ENCODE data around the gene RAD51B. TPM values are rescaled to one million over a fixed set of nuclear protein-coding genes. Genes with fewer than 3 reads are reported as not detected.

Gene RAD51B
- total RNA-seq, 4 donors from 2014 or later = 8.9 to 30.3 (median 10.4) TPM

DNA sequence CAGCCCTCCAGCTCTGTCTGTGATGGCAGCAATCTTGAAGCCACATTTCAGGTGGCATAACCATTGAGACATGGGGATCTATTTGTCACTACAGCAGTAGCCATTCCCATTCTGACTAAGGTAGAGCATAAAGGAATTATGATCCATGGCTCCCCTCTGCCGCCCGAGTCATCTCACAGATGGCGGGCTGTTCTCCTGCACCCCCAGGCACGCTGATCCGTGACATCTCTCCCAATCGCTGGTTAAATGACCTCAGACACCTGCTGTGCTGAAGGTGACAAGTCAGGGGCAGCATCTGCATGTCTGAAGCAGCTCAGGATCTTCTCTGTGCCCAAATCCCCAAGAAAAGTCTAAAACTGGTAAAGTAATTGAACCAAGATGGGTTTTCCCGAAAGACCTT lies 849.0 kb downstream of the RAD51B start:
- ATAC-seq (ENCODE audit: low FRiP score) (no peak), DNase-seq (ENCODE audit: low spot score) (peak; percentile 10)
- TF ChIP-seq, protein P1, sequence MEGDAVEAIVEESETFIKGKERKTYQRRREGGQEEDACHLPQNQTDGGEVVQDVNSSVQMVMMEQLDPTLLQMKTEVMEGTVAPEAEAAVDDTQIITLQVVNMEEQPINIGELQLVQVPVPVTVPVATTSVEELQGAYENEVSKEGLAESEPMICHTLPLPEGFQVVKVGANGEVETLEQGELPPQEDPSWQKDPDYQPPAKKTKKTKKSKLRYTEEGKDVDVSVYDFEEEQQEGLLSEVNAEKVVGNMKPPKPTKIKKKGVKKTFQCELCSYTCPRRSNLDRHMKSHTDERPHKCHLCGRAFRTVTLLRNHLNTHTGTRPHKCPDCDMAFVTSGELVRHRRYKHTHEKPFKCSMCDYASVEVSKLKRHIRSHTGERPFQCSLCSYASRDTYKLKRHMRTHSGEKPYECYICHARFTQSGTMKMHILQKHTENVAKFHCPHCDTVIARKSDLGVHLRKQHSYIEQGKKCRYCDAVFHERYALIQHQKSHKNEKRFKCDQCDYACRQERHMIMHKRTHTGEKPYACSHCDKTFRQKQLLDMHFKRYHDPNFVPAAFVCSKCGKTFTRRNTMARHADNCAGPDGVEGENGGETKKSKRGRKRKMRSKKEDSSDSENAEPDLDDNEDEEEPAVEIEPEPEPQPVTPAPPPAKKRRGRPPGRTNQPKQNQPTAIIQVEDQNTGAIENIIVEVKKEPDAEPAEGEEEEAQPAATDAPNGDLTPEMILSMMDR (IDR thresholded peaks at IDR 0.05) = no peak

DNA sequence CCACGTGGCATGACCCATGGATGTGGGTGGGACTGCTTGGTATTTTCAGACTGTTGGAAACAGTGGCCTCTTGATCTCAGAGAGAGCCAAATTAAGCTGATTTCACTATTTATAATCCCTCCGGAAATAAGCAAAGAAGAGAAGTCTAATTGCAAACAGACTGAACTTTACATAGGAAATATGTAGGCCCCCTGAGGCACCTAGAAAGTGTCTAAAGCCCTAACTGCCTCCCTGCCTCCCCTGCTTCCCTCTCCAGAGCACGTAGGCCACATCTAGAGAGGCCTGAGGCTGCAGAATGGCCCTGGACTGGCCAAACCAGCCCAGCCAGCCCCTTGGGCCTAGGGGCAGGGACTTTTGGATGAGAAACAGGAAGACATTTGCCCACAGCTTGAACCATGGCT lies 849.5 kb downstream of the RAD51B start:
- peak; percentile 10 for DNase-seq (ENCODE audit: low spot score)
- no peak for ATAC-seq (ENCODE audit: low FRiP score)
- TF ChIP-seq, protein P1 (IDR thresholded peaks at IDR 0.05) = no peak

DNA sequence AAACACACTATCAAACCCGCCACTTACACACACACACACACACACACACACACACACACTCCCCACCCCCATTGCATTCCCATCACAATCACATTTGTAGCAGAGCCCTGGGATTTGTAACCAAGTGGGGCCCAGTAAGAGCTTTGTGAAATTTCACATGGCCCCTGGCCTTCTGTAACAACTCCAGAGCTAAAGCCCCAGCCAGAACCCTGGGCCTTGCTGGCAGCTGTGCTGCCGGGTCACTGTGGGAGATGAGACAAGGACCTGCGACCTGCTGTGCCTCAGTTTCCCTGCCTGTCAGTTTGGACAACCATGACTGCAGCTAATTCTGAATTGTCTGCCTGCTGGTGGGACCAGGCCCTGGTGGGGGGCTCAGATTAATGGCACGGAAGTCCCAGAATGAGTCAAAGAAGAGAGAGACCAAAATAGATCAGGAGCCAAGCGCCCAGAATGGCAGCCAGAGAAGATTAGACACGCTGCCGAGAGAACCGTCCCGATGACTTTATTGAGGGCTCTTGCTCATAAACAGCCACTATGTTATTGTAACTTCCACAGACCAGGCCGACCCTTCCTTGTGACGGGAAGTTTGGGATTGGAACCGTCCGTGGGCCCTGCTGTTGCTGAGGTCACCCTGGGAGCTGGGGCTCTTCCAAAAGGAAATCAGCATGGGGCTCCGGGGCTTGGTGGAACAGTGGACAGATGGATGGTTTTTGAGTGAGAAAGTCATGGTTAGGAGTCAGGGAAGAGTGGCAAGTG lies 850.2 kb downstream of the RAD51B start:
- ATAC-seq (ENCODE audit: low FRiP score) = no peak
- TF ChIP-seq, protein P1 (IDR thresholded peaks at IDR 0.05) = no peak
- DNase-seq (ENCODE audit: low spot score) = peak; percentile 22

DNA sequence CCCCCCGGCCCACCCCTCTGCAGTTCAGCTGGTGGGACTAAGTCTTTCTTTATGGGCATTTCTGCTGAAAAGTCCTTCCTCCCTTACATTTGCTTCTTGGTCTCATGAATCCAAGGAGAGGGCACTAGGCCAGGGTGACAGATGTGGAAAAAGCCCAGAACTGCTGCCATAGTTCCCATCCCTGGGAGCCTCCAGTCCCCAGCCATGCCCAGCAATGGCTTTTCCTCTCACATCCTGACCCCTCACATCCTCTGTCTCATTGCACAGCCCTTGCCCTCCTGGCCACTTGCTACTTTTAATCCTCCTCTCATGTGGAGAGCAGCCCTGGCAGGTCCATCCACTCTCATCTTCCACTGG lies 850.8 kb downstream of the RAD51B start:
- DNase-seq (ENCODE audit: low spot score) = no peak
- no peak for ATAC-seq (ENCODE audit: low FRiP score)
- TF ChIP-seq, protein P1 (IDR thresholded peaks at IDR 0.05) = no peak

DNA sequence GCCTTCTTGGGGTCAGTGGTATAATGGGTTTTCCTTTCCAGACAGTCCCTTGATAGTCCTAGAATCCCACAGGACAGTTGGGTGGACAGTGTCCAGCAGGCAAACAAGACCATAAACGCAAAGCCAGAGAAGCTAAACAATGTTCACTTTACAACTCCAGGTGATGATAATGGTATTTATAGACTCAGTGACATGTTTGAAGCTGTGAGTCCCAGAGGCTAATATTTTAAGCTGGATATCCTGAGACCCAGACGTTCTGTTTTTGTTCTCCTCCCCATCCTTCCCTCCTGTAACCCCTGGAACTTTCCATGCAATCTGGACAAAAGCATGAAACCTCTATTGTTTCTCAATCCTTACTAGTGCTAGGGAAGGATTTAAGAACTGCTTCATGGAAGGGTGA lies 852.3 kb downstream of the RAD51B start:
- no peak for ATAC-seq (ENCODE audit: low FRiP score)
- TF ChIP-seq, protein P1 (IDR thresholded peaks at IDR 0.05) = no peak
- DNase-seq (ENCODE audit: low spot score) = no peak

DNA sequence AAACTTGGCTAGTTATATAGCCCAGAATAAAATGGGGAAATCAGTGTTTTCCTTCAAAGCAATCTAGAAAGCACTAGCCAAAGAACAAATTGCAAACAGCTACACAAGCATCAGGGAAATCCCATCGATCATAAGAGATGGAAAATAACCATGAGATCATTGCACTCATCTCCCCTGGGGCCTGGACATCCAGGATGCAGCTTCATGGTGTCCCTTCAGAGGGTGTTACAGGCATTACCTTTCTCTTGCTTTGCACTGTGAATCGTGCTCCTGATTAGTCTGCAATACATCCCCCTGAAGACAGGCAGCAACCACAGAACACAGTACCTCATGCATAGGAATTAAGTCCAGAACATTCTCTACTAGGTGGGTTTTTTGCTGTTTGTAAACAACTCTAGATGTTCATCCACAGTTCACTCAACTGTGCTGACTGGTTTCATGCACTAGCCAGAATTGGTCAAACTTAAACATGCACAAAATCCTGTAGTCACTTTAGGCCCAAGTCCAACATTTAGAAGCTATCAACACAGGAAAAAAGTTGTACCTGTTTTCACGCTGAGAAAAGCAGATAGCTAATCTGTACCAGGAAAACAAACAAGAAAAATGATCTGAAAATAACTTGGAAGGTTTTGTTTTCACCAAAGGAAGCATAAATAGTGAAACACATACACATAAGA lies 853.2 kb downstream of the RAD51B start:
- DNase-seq (ENCODE audit: low spot score) (no peak), ATAC-seq (ENCODE audit: low FRiP score) (no peak)
- TF ChIP-seq, protein P1 (IDR thresholded peaks at IDR 0.05) = no peak

DNA sequence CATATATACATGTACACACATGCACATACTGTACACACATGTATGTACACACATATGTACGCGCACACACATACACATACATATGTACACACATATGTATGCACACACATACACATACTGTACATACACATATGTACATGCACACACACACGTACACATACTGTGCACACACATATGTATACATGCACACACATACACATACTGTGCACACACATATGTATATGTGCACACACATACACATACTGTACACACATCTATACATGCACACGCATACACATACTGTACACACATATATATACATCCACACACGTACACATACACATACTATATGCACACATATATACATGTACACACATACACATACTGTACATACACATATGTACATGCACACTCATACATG lies 853.9 kb downstream of the RAD51B start:
- no peak for ATAC-seq (ENCODE audit: low FRiP score)
- DNase-seq (ENCODE audit: low spot score) = no peak
- TF ChIP-seq, protein P1 (IDR thresholded peaks at IDR 0.05) = no peak

Measured in omental fat pad (tissue), 4 donors.